Tibial artery (tissue), 4 donors: ENCODE measurements around the gene KCNQ1.

Experiments
- DNase-seq, 2 donors: peaks; one replicate each; pipeline ENCODE4 v3.0.0-alpha.2; 2019
- H3K27ac ChIP-seq, 2 donors: fragments of 200-600 bp; sonication (generic) in 1 of 2; 1 replicate in 1 of 2; 2 replicates in 1 of 2; pipeline ENCODE4 v1.5.1; 2018 to 2019; ENCODE audit warnings: mild to moderate bottlenecking in 1 of 2
- H3K27me3 ChIP-seq, 2 donors: fragments of 200-600 bp; sonication (generic) in 1 of 2; one replicate each; pipeline versions ENCODE4 v1.5.1 to v1.6.0; 2016 to 2019
- H3K36me3 ChIP-seq, 3 donors: fragments of 200-600 bp; sonication (generic) in 2 of 3; one replicate each; pipeline ENCODE4 v1.5.1; 2016 to 2019; ENCODE audit warnings: mild to moderate bottlenecking in 2 of 3
- H3K4me1 ChIP-seq, 4 donors: fragments of 200-600 bp; sonication (generic) in 2 of 4; 1 replicate in 3 of 4; 2 replicates in 1 of 4; pipeline ENCODE4 v1.5.1; 2016 to 2019
- H3K4me3 ChIP-seq, 2 donors: fragments of 200-600 bp; sonication (generic) in 1 of 2; 1 replicate in 1 of 2; 2 replicates in 1 of 2; pipeline ENCODE4 v1.5.1; 2018 to 2019; ENCODE audit warnings: mild to moderate bottlenecking in 2 of 2
- H3K9me3 ChIP-seq, 3 donors: fragments of 200-600 bp; sonication (generic) in 1 of 3; one replicate each; pipeline ENCODE4 v1.5.1; 2016 to 2019
- intact Hi-C: fragments of 100-400 bp; cut with DNase I; formaldehyde crosslinking; loops from one replicate; pipeline ENCODE4 v1.15.0; 2023; ENCODE audit warnings: low total_unique reads
- TF ChIP-seq, protein P1 (sequence below), 2 experiments: fragments of 200-600 bp in 1 of 2; fragments of 450-650 bp in 1 of 2; IDR thresholded peaks; one replicate each; pipeline ENCODE4 v1.5.1; 2017 to 2019; ENCODE audit warnings: antibody characterized with exemption in 2 of 2, mild to moderate bottlenecking in 1 of 2, moderate library complexity in 1 of 2

Gene KCNQ1

DNA sequence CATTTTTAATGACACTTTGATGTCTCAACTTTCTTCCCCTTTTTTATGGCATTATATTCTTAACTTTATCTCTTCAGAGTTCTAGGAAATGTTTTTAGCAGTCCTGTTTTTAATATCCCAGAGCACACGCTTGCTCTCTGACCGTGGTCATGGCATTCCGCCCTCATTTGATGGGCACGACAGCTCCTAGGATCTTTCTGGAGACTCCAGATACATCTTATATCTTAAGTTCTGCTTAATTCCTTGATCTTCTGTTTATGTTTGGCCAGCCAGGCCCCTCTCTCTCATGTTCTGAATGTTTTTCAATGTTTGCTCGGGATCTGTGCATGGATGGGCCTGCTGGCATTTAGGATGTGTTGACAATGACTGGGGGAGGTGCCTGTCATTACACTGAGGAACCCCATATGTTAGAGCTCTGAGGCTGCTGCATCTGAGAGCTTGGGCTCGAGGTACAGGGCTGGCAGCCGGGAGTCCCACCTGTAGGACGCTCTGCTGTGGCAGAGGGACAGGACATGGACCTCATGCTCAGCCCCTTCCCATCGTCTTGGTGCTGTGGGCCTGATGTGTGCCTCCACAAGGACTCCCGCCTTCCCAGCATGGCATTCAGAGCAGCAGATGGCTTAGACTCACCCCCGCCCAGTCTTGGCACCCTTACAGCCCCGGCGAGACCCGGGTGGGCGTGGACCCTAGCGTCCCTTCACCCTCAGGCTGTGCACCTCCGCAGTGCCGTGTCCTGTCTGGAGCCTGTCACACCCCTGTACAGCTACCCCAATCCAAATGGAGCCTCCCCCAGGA is 365.8 kb downstream of the KCNQ1 start:
- no peak overlapping the region for H3K27ac ChIP-seq
- peak in 1 of 2 donors; percentile 63 for DNase-seq
- intact Hi-C loops = no loop called here
- peaks cover 0 to 46% of the 10 kb centered on the region in 2 donors for H3K27me3 ChIP-seq
- H3K4me1 ChIP-seq = peaks cover 0 to 32% (median 15%) of the 10 kb centered on the region in 4 donors
- H3K36me3 ChIP-seq = no peaks in the 10 kb centered on the region
- H3K4me3 ChIP-seq = no peak overlapping the region
- TF ChIP-seq, protein P1, sequence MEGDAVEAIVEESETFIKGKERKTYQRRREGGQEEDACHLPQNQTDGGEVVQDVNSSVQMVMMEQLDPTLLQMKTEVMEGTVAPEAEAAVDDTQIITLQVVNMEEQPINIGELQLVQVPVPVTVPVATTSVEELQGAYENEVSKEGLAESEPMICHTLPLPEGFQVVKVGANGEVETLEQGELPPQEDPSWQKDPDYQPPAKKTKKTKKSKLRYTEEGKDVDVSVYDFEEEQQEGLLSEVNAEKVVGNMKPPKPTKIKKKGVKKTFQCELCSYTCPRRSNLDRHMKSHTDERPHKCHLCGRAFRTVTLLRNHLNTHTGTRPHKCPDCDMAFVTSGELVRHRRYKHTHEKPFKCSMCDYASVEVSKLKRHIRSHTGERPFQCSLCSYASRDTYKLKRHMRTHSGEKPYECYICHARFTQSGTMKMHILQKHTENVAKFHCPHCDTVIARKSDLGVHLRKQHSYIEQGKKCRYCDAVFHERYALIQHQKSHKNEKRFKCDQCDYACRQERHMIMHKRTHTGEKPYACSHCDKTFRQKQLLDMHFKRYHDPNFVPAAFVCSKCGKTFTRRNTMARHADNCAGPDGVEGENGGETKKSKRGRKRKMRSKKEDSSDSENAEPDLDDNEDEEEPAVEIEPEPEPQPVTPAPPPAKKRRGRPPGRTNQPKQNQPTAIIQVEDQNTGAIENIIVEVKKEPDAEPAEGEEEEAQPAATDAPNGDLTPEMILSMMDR (IDR thresholded peaks at IDR 0.05) = no peak
- peaks cover 0 to 5% (median 0%) of the 10 kb centered on the region in 3 donors for H3K9me3 ChIP-seq

DNA sequence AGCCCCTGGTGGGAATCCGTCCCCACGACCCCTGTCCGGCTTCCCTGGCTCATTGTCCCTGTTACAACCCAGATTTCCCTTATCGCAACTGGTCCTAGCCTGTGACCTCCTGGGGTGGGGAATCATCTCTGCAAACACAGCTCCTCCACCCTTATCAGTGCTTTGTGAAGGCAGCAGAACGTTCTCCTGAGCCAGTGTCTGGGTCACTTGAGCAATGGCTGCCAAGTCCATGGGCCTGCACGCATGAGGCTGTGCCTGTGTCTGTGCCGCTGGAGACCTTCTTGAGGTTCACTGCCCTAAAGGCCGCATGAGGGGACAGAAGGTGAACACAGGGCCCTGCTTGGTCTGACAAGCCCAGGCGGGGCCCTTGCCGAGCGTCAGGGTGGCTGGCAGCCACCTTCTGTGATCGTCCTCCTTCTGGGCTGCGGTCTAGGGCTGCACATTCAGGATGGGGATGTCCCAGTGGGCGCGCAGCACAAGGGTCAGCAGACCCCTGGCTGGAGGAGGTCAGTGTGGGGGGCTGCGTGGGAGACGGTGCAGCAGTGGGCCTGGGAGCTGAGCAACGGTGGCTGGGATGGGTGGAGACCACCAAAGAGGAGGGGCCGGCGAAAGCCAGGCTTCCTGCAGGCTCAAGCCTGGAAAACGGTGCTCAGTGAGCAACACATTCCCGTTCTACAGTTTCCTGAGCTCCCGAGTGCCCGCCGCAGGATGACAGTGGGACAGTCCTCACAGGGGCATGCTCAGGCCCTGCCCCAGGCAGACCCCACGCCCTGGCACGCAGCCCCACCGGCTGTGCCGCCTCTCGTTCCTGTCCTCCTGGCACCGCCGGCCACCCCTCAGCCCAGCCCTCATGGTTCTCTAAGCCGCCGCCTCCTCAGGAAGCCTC is 366.6 kb downstream of the KCNQ1 start:
- H3K4me1 ChIP-seq = peaks cover 0 to 29% (median 15%) of the 10 kb centered on the region in 4 donors
- DNase-seq = no peak
- no peak overlapping the region for H3K4me3 ChIP-seq
- H3K27me3 ChIP-seq = peaks cover 0 to 46% of the 10 kb centered on the region in 2 donors
- no peak overlapping the region for H3K27ac ChIP-seq
- TF ChIP-seq, protein P1 (IDR thresholded peaks at IDR 0.05) = no peak
- H3K36me3 ChIP-seq = no peaks in the 10 kb centered on the region
- peaks cover 0 to 5% (median 0%) of the 10 kb centered on the region in 3 donors for H3K9me3 ChIP-seq
- intact Hi-C loops = no loop called here

DNA sequence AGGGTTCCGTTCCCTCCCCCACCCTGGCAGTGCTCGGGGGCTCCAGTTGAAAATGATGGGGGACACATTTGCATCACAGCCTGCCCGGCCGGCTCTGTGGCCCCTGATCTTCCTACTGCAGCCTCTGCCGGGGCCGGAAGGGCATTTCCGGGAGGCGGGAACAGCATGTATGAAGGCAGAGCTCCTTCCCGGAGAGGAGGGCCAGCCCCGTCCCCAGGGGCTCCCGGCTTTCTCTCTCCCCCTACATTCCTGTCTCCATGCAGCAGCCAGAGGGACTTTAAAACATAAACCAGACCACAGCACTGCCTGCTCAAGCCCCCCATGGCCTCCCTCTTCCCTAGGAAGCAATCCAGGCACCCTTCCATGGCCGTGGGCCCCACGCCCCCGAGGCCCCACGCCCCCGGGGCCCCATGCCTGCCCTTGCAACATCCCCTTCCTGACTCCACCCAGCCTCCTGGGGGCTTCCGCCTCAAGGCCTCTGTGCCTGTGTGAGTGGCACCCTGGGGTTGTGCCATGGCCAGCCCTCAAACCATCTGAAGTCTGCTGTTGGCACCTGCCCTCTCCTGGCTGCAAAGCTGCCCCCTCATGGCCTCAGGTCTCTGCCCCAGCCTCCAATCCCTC is 367.7 kb downstream of the KCNQ1 start:
- TF ChIP-seq, protein P1 (IDR thresholded peaks at IDR 0.05) = no peak
- intact Hi-C loops = no loop called here
- Histone ChIP-seq H3K27me3 (peaks cover 0 to 43% of the 10 kb centered on the region in 2 donors), H3K27ac (no peak overlapping the region), H3K4me1 (peaks cover 0 to 26% (median 14%) of the 10 kb centered on the region in 4 donors), H3K4me3 (peak overlapping the region in 1 of 2 donors; percentile 11), H3K36me3 (no peaks in the 10 kb centered on the region), H3K9me3 (peaks cover 0 to 5% (median 0%) of the 10 kb centered on the region in 3 donors)
- no peak for DNase-seq

DNA sequence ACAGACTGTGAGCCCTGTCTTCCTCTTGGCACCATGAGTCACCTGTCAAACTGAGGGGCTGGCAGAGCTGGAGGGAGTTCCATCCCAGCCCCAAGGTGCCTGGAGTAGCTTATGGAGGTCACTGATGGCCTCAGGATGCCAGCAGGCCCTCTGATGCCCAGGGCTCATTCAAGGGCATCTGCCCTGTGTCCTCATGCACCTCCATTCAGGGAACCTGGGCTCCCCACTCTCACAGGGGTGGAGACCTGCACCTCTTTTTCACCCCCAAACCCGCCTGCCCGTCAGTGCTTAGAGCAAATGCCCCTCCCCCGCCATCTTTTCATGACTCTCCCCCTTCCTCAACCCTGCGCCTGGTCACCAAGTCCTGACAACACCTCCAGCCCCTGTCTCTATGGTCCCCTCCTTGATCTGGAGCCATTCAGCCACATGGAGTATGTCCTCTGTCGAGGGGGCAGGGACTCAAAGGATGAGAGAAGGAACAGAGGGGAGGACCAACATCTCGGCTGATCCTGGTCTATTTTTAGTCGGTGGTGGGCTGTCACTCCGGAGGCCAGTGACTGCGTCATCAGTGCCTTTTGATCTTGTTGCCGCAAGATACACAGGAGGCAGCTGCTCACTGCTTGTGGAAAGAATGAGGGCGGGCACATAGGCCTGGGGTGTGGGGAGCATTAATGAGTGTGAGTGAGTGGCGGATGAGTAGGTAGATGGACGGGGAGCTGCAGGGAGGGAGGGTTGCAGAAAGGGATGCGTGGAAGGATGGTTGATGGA is 368.5 kb downstream of the KCNQ1 start:
- no peak overlapping the region for H3K27ac ChIP-seq
- H3K4me1 ChIP-seq = peaks cover 0 to 20% (median 11%) of the 10 kb centered on the region in 4 donors
- H3K27me3 ChIP-seq = peaks cover 0 to 35% of the 10 kb centered on the region in 2 donors
- H3K36me3 ChIP-seq = no peaks in the 10 kb centered on the region
- no peak for DNase-seq
- no peak overlapping the region for H3K4me3 ChIP-seq
- peaks cover 0 to 5% (median 0%) of the 10 kb centered on the region in 3 donors for H3K9me3 ChIP-seq
- TF ChIP-seq, protein P1 (IDR thresholded peaks at IDR 0.05) = no peak
- intact Hi-C loops = no loop called here

DNA sequence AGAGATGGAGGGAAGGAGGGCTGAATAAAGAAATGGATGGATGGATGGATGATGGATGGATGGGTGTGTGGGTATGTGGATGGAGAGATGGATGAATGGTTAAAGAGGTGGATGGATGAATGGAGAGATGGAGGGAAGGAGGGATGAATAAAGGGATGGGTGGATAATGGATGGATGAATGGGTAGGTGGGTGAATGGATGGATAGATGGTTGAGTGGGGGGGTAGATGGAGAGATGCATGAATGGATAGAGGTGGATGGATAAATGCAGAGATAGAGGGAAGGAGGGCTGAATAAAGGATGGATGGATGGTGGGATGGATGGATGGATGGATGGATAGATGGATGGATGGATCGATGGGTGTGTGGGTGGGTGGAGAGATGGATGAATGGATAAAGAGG is 369.2 kb downstream of the KCNQ1 start:
- H3K27ac ChIP-seq = no peak overlapping the region
- intact Hi-C loops = no loop called here
- peaks cover 0 to 20% (median 11%) of the 10 kb centered on the region in 4 donors for H3K4me1 ChIP-seq
- H3K36me3 ChIP-seq = no peaks in the 10 kb centered on the region
- H3K27me3 ChIP-seq = peaks cover 0 to 34% of the 10 kb centered on the region in 2 donors
- TF ChIP-seq, protein P1 (IDR thresholded peaks at IDR 0.05) = no peak
- H3K4me3 ChIP-seq = no peak overlapping the region
- DNase-seq = no peak
- peaks cover 0 to 9% (median 0%) of the 10 kb centered on the region in 3 donors for H3K9me3 ChIP-seq
